Prostate gland (tissue), 2 donors: ENCODE measurements around the gene SLC12A6.

Experiments
- CTCF ChIP-seq, 4 experiments: fragments of 200-600 bp in 2 of 4; fragments of 450-650 bp in 2 of 4; sonication (generic) in 2 of 4; IDR thresholded peaks; 1 replicate in 3 of 4; 2 replicates in 1 of 4; pipeline ENCODE4 v1.5.1; 2016 to 2019; ENCODE audit warnings: antibody characterized with exemption in 4 of 4, mild to moderate bottlenecking in 2 of 4, moderate library complexity in 2 of 4
- POLR2A ChIP-seq: fragments of 450-650 bp; IDR thresholded peaks from one replicate; pipeline ENCODE4 v1.6.1; 2016; ENCODE audit warnings: antibody characterized with exemption, mild to moderate bottlenecking
- POLR2AphosphoS5 ChIP-seq: sonication (generic); formaldehyde crosslinking; IDR thresholded peaks from one replicate; pipeline ENCODE4 v1.6.1; 2017; ENCODE audit warnings: antibody characterized with exemption

- TF ChIP-seq POLR2A (no peak), POLR2AphosphoS5 (no peak), CTCF (IDR thresholded peaks at IDR 0.05) (no peak)
Observed at GRCh38 chr15:34311563-34311962, 26.0 kb downstream of the SLC12A6 start.
